HCT116 (cell line): ENCODE measurements around the gene GPA33.

Experiments
- ATF3 ChIP-seq: IDR thresholded peaks from 2 replicates; pipeline ENCODE4 v1.6.1; 2012
- CTCF ChIP-seq, 3 experiments: fragments of 200-600 bp in 1 of 3; sonication (generic) in 1 of 3; IDR thresholded peaks in 2 of 3; conservative IDR thresholded peaks in 1 of 3; 2 replicates each; pipeline ENCODE4 v1.5.1; 2012 to 2017; ENCODE audit warnings: low read depth in 2 of 3, low read length in 2 of 3, antibody characterized with exemption in 1 of 3, borderline replicate concordance in 1 of 3, control low read depth in 1 of 3, mild to moderate bottlenecking in 1 of 3, mixed read lengths in 1 of 3, mixed run types in 1 of 3, moderate library complexity in 1 of 3; ENCODE audit not compliant: insufficient read depth in 1 of 3
- EZH2 ChIP-seq: fragments of 200-600 bp; sonication (generic); IDR thresholded peaks from 2 replicates; pipeline ENCODE4 v1.6.1; 2017; ENCODE audit warnings: antibody characterized with exemption, mixed run types
- FOSL1 ChIP-seq: IDR thresholded peaks from 2 replicates; pipeline ENCODE4 v1.6.1; 2012; ENCODE audit warnings: low read depth
- POLR2A ChIP-seq: IDR thresholded peaks from 2 replicates; pipeline ENCODE4 v1.7.0; 2011; ENCODE audit warnings: borderline replicate concordance; ENCODE audit not compliant: insufficient read depth, insufficient read length; ENCODE audit errors: extremely low read depth
- SIN3A ChIP-seq: IDR thresholded peaks from 2 replicates; pipeline ENCODE4 v1.6.1; 2012; ENCODE audit warnings: low read depth
- SP1 ChIP-seq: IDR thresholded peaks from 2 replicates; pipeline ENCODE4 v1.6.1; 2012; ENCODE audit warnings: low read depth
- TCF7L2 ChIP-seq: IDR thresholded peaks from 2 replicates; pipeline ENCODE4 v1.7.0; 2011; ENCODE audit warnings: borderline replicate concordance, inconsistent platforms; ENCODE audit not compliant: insufficient read depth, insufficient read length; ENCODE audit errors: extremely low read depth
- YY1 ChIP-seq: IDR thresholded peaks from 2 replicates; pipeline ENCODE4 v1.6.1; 2011; ENCODE audit warnings: low read length, low read depth, moderate library complexity, mild to moderate bottlenecking; ENCODE audit not compliant: insufficient replicate concordance; ENCODE audit errors: extremely low read depth

GRCh38 chr1:167115655-167116054 is 25.5 kb upstream of the GPA33 start:
- TF ChIP-seq FOSL1 = no peak
- no peak for TF ChIP-seq SP1
- no peak for TF ChIP-seq TCF7L2
- TF ChIP-seq ATF3 = no peak
- no peak for TF ChIP-seq CTCF (IDR thresholded peaks at IDR 0.05 in 2 of 3, conservative IDR thresholded peaks at IDR 0.05 in 1 of 3; ENCODE audit: borderline replicate concordance in 1 of 3, insufficient read depth in 1 of 3, low read depth in 2 of 3, low read length in 2 of 3)
- no peak for TF ChIP-seq SIN3A
- TF ChIP-seq POLR2A = no peak
- no peak for TF ChIP-seq EZH2
- TF ChIP-seq YY1 = no peak
